Liver (tissue), 9 donors: ENCODE data around the gene PPP4R4. TPM values are rescaled to one million over a fixed set of nuclear protein-coding genes. Genes with fewer than 3 reads are reported as not detected.

Experiments
- DNase-seq: peaks from one replicate; pipeline ENCODE4 v3.0.0-alpha.2; 2017; ENCODE audit warnings: low spot score
- H3K27ac ChIP-seq, 2 donors: one replicate each; pipeline ENCODE4 v1.7.0; 2013; ENCODE audit warnings: inconsistent platforms in 2 of 2, low read length in 2 of 2, control low read depth in 1 of 2, low read depth in 1 of 2, mild to moderate bottlenecking in 1 of 2
- H3K27me3 ChIP-seq, 4 donors: one replicate each; pipeline versions ENCODE4 v1.6.1 to v1.7.0; 2013; ENCODE audit warnings: low read length in 3 of 4, inconsistent platforms in 1 of 4, mild to moderate bottlenecking in 1 of 4, moderate library complexity in 1 of 4; ENCODE audit not compliant: control insufficient read depth in 4 of 4, insufficient read depth in 4 of 4
- H3K36me3 ChIP-seq, 4 donors: one replicate each; pipeline versions ENCODE4 v1.6.1 to v1.7.0; 2013; ENCODE audit warnings: low read length in 3 of 4, mild to moderate bottlenecking in 3 of 4, low read depth in 1 of 4, moderate library complexity in 1 of 4; ENCODE audit not compliant: control insufficient read depth in 4 of 4, insufficient read depth in 3 of 4
- H3K4me1 ChIP-seq, 4 donors: one replicate each; pipeline versions ENCODE4 v1.6.1 to v1.7.0; 2013; ENCODE audit warnings: low read length in 3 of 4, mild to moderate bottlenecking in 3 of 4, moderate library complexity in 1 of 4; ENCODE audit not compliant: control insufficient read depth in 4 of 4, insufficient read depth in 4 of 4
- H3K4me3 ChIP-seq, 3 donors: one replicate each; pipeline versions ENCODE4 v1.6.1 to v1.7.0; 2013; ENCODE audit warnings: low read length in 3 of 3, control low read depth in 1 of 3, low read depth in 1 of 3, mild to moderate bottlenecking in 1 of 3
- H3K9ac ChIP-seq, 2 donors: one replicate each; pipeline ENCODE4 v1.7.0; 2013; ENCODE audit warnings: low read length in 2 of 2, mild to moderate bottlenecking in 2 of 2, moderate library complexity in 2 of 2, control low read depth in 1 of 2, low read depth in 1 of 2
- H3K9me3 ChIP-seq, 4 donors: one replicate each; pipeline versions ENCODE4 v1.6.1 to v1.7.0; 2013; ENCODE audit warnings: low read length in 3 of 4; ENCODE audit not compliant: control insufficient read depth in 4 of 4
- ATF3 ChIP-seq: IDR thresholded peaks from 2 replicates; pipeline ENCODE4 v1.6.1; 2016; ENCODE audit warnings: antibody characterized with exemption
- CTCF ChIP-seq: fragments of 150-350 bp; IDR thresholded peaks from 2 replicates; pipeline ENCODE4 v1.5.1; 2017; ENCODE audit warnings: improper control_type of control experiment, low read depth, low read length; ENCODE audit not compliant: missing input control
- EGR1 ChIP-seq, 2 donors: IDR thresholded peaks; 2 replicates each; pipeline ENCODE4 v1.6.1; 2016 to 2018; ENCODE audit warnings: antibody characterized with exemption in 2 of 2, low read depth in 2 of 2
- FOXA1 ChIP-seq: IDR thresholded peaks from 2 replicates; pipeline ENCODE4 v1.6.1; 2016; ENCODE audit warnings: antibody characterized with exemption
- FOXA2 ChIP-seq: IDR thresholded peaks from 2 replicates; pipeline ENCODE4 v1.6.1; 2016; ENCODE audit warnings: antibody characterized with exemption
- GABPA ChIP-seq, 2 donors: IDR thresholded peaks in 1 of 2; conservative IDR thresholded peaks in 1 of 2; 2 replicates each; pipeline ENCODE4 v1.6.1; 2016; ENCODE audit warnings: antibody characterized with exemption in 2 of 2, mild to moderate bottlenecking in 1 of 2, moderate library complexity in 1 of 2
- HNF4A ChIP-seq, 2 donors: conservative IDR thresholded peaks; 2 replicates each; pipeline ENCODE4 v1.6.1; 2016; ENCODE audit warnings: antibody characterized with exemption in 2 of 2, mild to moderate bottlenecking in 2 of 2
- HNF4G ChIP-seq: IDR thresholded peaks from 2 replicates; pipeline ENCODE4 v1.6.1; 2016; ENCODE audit warnings: antibody characterized with exemption
- JUND ChIP-seq, 2 donors: IDR thresholded peaks; 2 replicates each; pipeline ENCODE4 v1.6.1; 2016; ENCODE audit warnings: antibody characterized with exemption in 2 of 2
- MAX ChIP-seq: IDR thresholded peaks from 2 replicates; pipeline ENCODE4 v1.6.1; 2016; ENCODE audit warnings: antibody characterized with exemption
- NR2F2 ChIP-seq: IDR thresholded peaks from 2 replicates; pipeline ENCODE4 v1.6.1; 2016; ENCODE audit warnings: antibody characterized with exemption
- RAD21 ChIP-seq, 2 donors: IDR thresholded peaks; 2 replicates each; pipeline ENCODE4 v1.6.1; 2016; ENCODE audit warnings: antibody characterized with exemption in 2 of 2, mild to moderate bottlenecking in 2 of 2
- REST ChIP-seq: IDR thresholded peaks from 2 replicates; pipeline ENCODE4 v1.6.1; 2016; ENCODE audit warnings: antibody characterized with exemption, mild to moderate bottlenecking
- RXRA ChIP-seq, 2 donors: IDR thresholded peaks; 2 replicates each; pipeline ENCODE4 v1.6.1; 2017 to 2018; ENCODE audit warnings: antibody characterized with exemption in 2 of 2, mild to moderate bottlenecking in 1 of 2
- SP1 ChIP-seq: IDR thresholded peaks from 2 replicates; pipeline ENCODE4 v1.6.1; 2018; ENCODE audit warnings: antibody characterized with exemption, mild to moderate bottlenecking
- TAF1 ChIP-seq: conservative IDR thresholded peaks from 2 replicates; pipeline ENCODE4 v1.6.1; 2016; ENCODE audit warnings: antibody characterized with exemption, mild to moderate bottlenecking
- YY1 ChIP-seq: IDR thresholded peaks from 2 replicates; pipeline ENCODE4 v1.6.1; 2016; ENCODE audit warnings: antibody characterized with exemption, mild to moderate bottlenecking
- ZBTB33 ChIP-seq: IDR thresholded peaks from 2 replicates; pipeline ENCODE4 v1.6.1; 2016; ENCODE audit warnings: antibody characterized with exemption
- WGBS: extraction: QIAGEN DNeasy Blood & Tissue Kit; methylation state at CpG from one replicate; pipeline ENCODE4 v1.1.7; 2013; 5-methylcytosine and 5-hydroxymethylcytosine counted together
- polyA plus RNA-seq, 2 donors: library from polyadenylated mRNA; stranded (reverse) in 1 of 2; unstranded in 1 of 2; fragments of 200-250 nt in 1 of 2; fragments of >200 nt in 1 of 2; fragmentation: Nextera tagmentation in 1 of 2; extraction: Ambion mirVana in 1 of 2; gene quantifications; one replicate each; pipeline versions ENCODE4 v1.2.1 to v1.2.3, GENCODE V29; 2013 to 2015
- total RNA-seq, 2 donors: library from RNA; depleted of rRNA; stranded (reverse); fragments of >200 nt; gene quantifications; one replicate each; pipeline ENCODE4 v1.2.3, GENCODE V29; 2014
- donor health status: healthy.
- donor health status: healthy.
- donor health status: healthy.
- donor health status: healthy.
- donor health status: healthy.

Gene PPP4R4
- total and polyA plus RNA-seq, 4 donors, result 0.52 to 2.4 (median 0.99) TPM

GRCh38 chr14:94143711-94144110 lies 30.4 kb upstream of the PPP4R4 start:
- WGBS, result 95% methylated on average over 4 of the region's 4 CpGs
- Histone ChIP-seq H3K27me3 (no peaks in the 10 kb centered on the region), H3K9me3 (no peaks in the 10 kb centered on the region), H3K4me3 (no peak overlapping the region), H3K9ac (no peak overlapping the region), H3K36me3 (no peaks in the 10 kb centered on the region), H3K27ac (no peak overlapping the region), H3K4me1 (no peaks in the 10 kb centered on the region)
- no peak for DNase-seq
- TF ChIP-seq REST (no peak), GABPA (IDR thresholded peaks at IDR 0.05 in 1 of 2, conservative IDR thresholded peaks at IDR 0.05 in 1 of 2) (no peak), SP1 (no peak), ZBTB33 (no peak), YY1 (no peak), MAX (no peak), FOXA1 (no peak), TAF1 (no peak), EGR1 (IDR thresholded peaks at IDR 0.05; ENCODE audit: low read depth in 2 of 2) (no peak), HNF4G (no peak), JUND (IDR thresholded peaks at IDR 0.05) (no peak), RAD21 (IDR thresholded peaks at IDR 0.05) (no peak), HNF4A (conservative IDR thresholded peaks at IDR 0.05) (no peak), FOXA2 (no peak), NR2F2 (no peak), ATF3 (no peak), CTCF (no peak), RXRA (IDR thresholded peaks at IDR 0.05) (no peak)
